Neutrophil (primary cell): ENCODE measurements around the gene SPDYA.

Experiments
- H3K27ac ChIP-seq: fragments of 200-600 bp; sonication (generic); 2 replicates; pipeline ENCODE4 v1.5.1; 2016; ENCODE audit warnings: mild to moderate bottlenecking, moderate library complexity
- H3K27me3 ChIP-seq: fragments of 200-600 bp; sonication (generic); 2 replicates; pipeline ENCODE4 v1.6.0; 2016; ENCODE audit warnings: mild to moderate bottlenecking
- H3K36me3 ChIP-seq: fragments of 200-600 bp; sonication (generic); 2 replicates; pipeline ENCODE4 v1.5.1; 2017
- H3K4me1 ChIP-seq, 2 experiments: fragments of 200-600 bp in 1 of 2; sonication (generic) in 1 of 2; 1 replicate in 1 of 2; 2 replicates in 1 of 2; pipeline versions ENCODE4 v1.5.1 to v1.6.1; 2013 to 2016; ENCODE audit warnings: low read depth in 1 of 2, low read length in 1 of 2, mild to moderate bottlenecking in 1 of 2, moderate library complexity in 1 of 2; ENCODE audit not compliant: control insufficient read depth in 1 of 2, insufficient read depth in 1 of 2
- H3K4me3 ChIP-seq, 2 experiments: fragments of 200-600 bp in 1 of 2; sonication (generic) in 1 of 2; 1 replicate in 1 of 2; 2 replicates in 1 of 2; pipeline ENCODE4 v1.5.1; 2013 to 2016; ENCODE audit warnings: low read depth in 1 of 2, low read length in 1 of 2, mild to moderate bottlenecking in 1 of 2, moderate library complexity in 1 of 2
- H3K9me3 ChIP-seq: fragments of 200-600 bp; sonication (generic); 2 replicates; pipeline ENCODE4 v1.5.1; 2016
- TF ChIP-seq, protein P1 (sequence below): fragments of 200-600 bp; sonication (generic); IDR thresholded peaks from 2 replicates; pipeline ENCODE4 v1.5.1; 2016; ENCODE audit warnings: antibody characterized with exemption

SPDYA gene

DNA sequence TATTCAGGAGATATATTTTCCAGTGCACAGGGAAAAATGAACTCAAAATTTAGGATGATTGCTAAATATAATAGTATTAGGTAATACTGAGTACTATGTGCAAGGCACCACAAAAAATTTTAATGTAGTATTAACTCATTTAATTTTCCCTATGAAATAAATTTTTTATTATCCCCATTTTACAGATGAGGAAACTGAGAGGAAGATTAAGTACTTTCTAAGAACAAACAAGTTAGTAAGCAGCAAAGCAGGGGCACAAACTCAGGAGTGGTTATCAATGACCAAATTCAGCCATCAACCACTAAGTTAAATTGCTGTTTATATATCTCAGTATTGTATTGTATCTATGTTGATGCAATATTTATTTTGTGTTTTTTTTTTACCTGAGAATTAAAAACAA lies 14.2 kb downstream of the SPDYA start:
- Histone ChIP-seq H3K4me1 (peaks cover 0 to 4% of the 10 kb centered on the region in 2 experiments), H3K27me3 (no peaks in the 10 kb centered on the region), H3K27ac (no peak overlapping the region), H3K36me3 (no peaks in the 10 kb centered on the region), H3K9me3 (no peaks in the 10 kb centered on the region), H3K4me3 (no peak overlapping the region)
- TF ChIP-seq, protein P1, sequence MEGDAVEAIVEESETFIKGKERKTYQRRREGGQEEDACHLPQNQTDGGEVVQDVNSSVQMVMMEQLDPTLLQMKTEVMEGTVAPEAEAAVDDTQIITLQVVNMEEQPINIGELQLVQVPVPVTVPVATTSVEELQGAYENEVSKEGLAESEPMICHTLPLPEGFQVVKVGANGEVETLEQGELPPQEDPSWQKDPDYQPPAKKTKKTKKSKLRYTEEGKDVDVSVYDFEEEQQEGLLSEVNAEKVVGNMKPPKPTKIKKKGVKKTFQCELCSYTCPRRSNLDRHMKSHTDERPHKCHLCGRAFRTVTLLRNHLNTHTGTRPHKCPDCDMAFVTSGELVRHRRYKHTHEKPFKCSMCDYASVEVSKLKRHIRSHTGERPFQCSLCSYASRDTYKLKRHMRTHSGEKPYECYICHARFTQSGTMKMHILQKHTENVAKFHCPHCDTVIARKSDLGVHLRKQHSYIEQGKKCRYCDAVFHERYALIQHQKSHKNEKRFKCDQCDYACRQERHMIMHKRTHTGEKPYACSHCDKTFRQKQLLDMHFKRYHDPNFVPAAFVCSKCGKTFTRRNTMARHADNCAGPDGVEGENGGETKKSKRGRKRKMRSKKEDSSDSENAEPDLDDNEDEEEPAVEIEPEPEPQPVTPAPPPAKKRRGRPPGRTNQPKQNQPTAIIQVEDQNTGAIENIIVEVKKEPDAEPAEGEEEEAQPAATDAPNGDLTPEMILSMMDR, result no peak

DNA sequence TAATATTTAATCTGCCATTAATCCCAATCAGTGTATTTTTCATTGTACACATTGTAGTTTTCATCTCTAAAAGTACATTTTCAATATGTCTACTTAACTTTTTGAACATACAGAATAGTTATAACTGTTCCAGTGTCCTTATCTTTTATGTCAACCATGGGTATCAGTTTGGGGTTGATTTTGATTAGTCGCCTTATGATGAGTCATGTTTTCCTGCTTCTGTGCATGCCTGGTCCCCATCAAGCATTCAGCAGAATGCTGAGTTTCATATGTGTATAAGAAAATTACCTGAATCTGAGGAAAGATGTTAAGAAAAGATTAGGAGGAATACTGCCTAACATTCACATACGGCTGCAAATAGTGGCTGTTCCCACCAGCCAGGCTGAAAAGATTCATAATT lies 17.7 kb downstream of the SPDYA start:
- no peaks in the 10 kb centered on the region for H3K27me3 ChIP-seq
- no peak overlapping the region for H3K4me3 ChIP-seq
- no peaks in the 10 kb centered on the region for H3K9me3 ChIP-seq
- no peak overlapping the region for H3K27ac ChIP-seq
- TF ChIP-seq, protein P1, result no peak
- no peaks in the 10 kb centered on the region for H3K4me1 ChIP-seq
- H3K36me3 ChIP-seq, result no peaks in the 10 kb centered on the region

DNA sequence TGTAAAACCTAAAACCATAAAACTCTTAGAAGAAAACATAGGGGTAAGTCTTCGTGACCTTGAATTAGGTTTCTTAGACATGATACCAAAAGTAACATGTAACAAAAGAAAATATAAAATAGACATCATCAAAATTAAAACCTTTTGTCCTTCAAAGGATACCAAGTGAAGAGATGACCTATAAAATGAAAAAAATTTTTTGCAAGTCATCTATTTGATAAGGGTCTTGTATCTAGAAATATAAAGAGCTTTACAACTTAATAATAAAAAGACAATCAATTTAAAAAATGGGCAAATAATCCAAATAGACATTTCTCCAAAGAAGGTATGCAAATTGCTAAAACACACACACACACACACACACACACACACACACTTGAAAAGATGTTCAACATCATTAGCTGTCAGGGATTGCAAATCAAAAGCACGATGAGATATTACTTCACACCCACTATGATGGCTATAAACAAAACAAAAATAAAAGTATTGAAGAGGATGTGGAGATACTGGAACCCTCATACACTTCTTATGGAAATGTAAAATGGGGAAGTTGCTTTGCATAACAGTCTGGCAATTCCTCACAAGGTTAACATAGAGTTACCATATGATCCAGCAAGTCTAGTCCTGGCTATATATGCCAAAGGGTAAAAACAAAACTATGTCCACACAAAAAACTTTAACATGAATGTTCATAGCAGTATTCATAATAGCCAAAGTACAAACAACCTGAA lies 23.3 kb downstream of the SPDYA start:
- Histone ChIP-seq H3K4me1 (no peaks in the 10 kb centered on the region), H3K36me3 (no peaks in the 10 kb centered on the region), H3K27me3 (no peaks in the 10 kb centered on the region), H3K9me3 (no peaks in the 10 kb centered on the region), H3K27ac (no peak overlapping the region), H3K4me3 (no peak overlapping the region)
- TF ChIP-seq, protein P1, result no peak

DNA sequence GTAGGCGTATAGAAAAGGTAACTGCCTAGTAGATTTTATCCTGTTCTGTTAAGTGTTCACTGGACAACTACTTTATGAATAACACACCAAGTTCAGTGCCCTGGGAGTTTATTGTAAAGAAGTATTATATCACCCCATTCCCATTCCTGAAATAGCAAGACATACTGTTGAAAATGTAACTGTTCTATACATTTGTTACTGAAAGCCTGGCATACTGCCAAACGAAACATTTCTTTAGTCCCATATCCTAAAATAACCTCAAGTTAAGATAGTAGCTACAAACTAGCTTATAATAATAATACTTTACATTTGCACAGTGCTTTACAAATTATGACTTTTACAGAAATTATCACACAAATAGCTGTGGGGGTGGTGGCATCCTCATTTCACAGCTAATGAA lies 25.1 kb downstream of the SPDYA start:
- Histone ChIP-seq H3K9me3 (no peaks in the 10 kb centered on the region), H3K4me1 (no peaks in the 10 kb centered on the region), H3K27me3 (no peaks in the 10 kb centered on the region), H3K4me3 (no peak overlapping the region), H3K27ac (no peak overlapping the region), H3K36me3 (no peaks in the 10 kb centered on the region)
- TF ChIP-seq, protein P1, result no peak

DNA sequence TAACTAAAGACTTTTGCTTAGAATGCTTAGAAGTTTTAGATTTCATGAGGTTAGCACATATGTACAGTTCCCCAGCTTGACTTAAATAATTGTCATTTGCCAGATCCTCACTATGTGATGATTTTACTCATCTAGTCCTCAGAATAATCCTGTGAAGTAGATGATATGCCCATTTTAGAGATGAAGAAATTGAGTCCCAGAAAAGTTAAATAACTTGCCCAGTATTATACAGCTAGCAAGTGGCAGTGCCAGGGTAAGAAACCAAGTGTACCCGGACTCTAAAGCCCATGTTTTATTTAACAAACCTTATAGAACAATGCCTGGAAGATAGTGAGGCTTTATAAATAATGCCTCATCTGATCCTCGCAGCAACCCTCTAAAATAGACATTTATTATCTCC lies 28.3 kb downstream of the SPDYA start:
- Histone ChIP-seq H3K9me3 (no peaks in the 10 kb centered on the region), H3K36me3 (no peaks in the 10 kb centered on the region), H3K27me3 (no peaks in the 10 kb centered on the region), H3K4me1 (no peaks in the 10 kb centered on the region), H3K4me3 (no peak overlapping the region), H3K27ac (no peak overlapping the region)
- TF ChIP-seq, protein P1, result no peak
